ENCODE measurements around the gene FNDC3B. TPM values are rescaled to one million over a fixed set of nuclear protein-coding genes. Genes with fewer than 3 reads are reported as not detected.
A peak's percentile ranks its signal among the peaks of the same experiment; 100 is the strongest.

Gene FNDC3B
- total RNA-seq, 1 donor from 2014 or later: 71.8 TPM

GRCh38 chr3:172387728-172388127 lies 348.4 kb downstream of the FNDC3B start:
- no peak for DNase-seq (ENCODE audit: low read depth in 2 of 2)

- no peak for DNase-seq (ENCODE audit: low read depth in 2 of 2)
These were observed 349.2 kb downstream of the FNDC3B start for GRCh38 chr3:172388412-172389078.

GRCh38 chr3:172390792-172391191 lies 351.4 kb downstream of the FNDC3B start:
- no peak for DNase-seq (ENCODE audit: low read depth in 2 of 2)

GRCh38 chr3:172391592-172392302 lies 352.4 kb downstream of the FNDC3B start:
- peak in 1 of 2 donors; percentile 38 for DNase-seq (ENCODE audit: low read depth in 2 of 2)

- no peak for DNase-seq (ENCODE audit: low read depth in 2 of 2)
These were observed 355.3 kb downstream of the FNDC3B start for GRCh38 chr3:172394692-172395091.

GRCh38 chr3:172396400-172396799 lies 357.0 kb downstream of the FNDC3B start:
- no peak for DNase-seq (ENCODE audit: low read depth in 2 of 2)

GRCh38 chr3:172397716-172398405 lies 358.5 kb downstream of the FNDC3B start:
- no peak for DNase-seq (ENCODE audit: low read depth in 2 of 2)

- no peak for DNase-seq (ENCODE audit: low read depth in 2 of 2)
These were observed 359.1 kb downstream of the FNDC3B start for GRCh38 chr3:172398484-172398883.

GRCh38 chr3:172402090-172402489 lies 362.7 kb downstream of the FNDC3B start:
- no peak for DNase-seq (ENCODE audit: low read depth in 2 of 2)

- DNase-seq (ENCODE audit: low read depth in 2 of 2): no peak
These were observed 363.7 kb downstream of the FNDC3B start for GRCh38 chr3:172402892-172403643.

GRCh38 chr3:172404237-172404962 lies 365.0 kb downstream of the FNDC3B start:
- no peak for DNase-seq (ENCODE audit: low read depth in 2 of 2)

GRCh38 chr3:172405914-172406313 lies 366.5 kb downstream of the FNDC3B start:
- DNase-seq (ENCODE audit: low read depth in 2 of 2): no peak

- DNase-seq (ENCODE audit: low read depth in 2 of 2): no peak
These were observed 368.5 kb downstream of the FNDC3B start for GRCh38 chr3:172407872-172408271.

GRCh38 chr3:172410702-172411477 lies 371.5 kb downstream of the FNDC3B start:
- peak in 1 of 2 donors; percentile 38 for DNase-seq (ENCODE audit: low read depth in 2 of 2)

- DNase-seq (ENCODE audit: low read depth in 2 of 2): no peak
These were observed 372.1 kb downstream of the FNDC3B start for GRCh38 chr3:172411478-172411947.

GRCh38 chr3:172415323-172415722 lies 375.9 kb downstream of the FNDC3B start:
- DNase-seq (ENCODE audit: low read depth in 2 of 2): no peak

GRCh38 chr3:172437713-172438112 lies 398.3 kb downstream of the FNDC3B start:
- no peak for DNase-seq (ENCODE audit: low read depth in 2 of 2)

- no peak for DNase-seq (ENCODE audit: low read depth in 2 of 2)
These were observed 398.8 kb downstream of the FNDC3B start for GRCh38 chr3:172438186-172438585.

GRCh38 chr3:172441581-172441980 lies 402.2 kb downstream of the FNDC3B start:
- no peak for DNase-seq (ENCODE audit: low read depth in 2 of 2)

- DNase-seq (ENCODE audit: low read depth in 2 of 2): no peak
These were observed 403.2 kb downstream of the FNDC3B start for GRCh38 chr3:172442606-172443005.

Measured in dermis microvascular lymphatic vessel endothelial cell (primary cell).